Spleen (tissue), 7 donors: ENCODE measurements around the gene EIF4A2.

ENCODE experiments used
- CTCF ChIP-seq, 11 experiments: fragments of 200-600 bp in 7 of 11; fragments of 450-650 bp in 4 of 11; sonication (generic) in 4 of 11; IDR thresholded peaks in 8 of 11; conservative IDR thresholded peaks in 3 of 11; 1 replicate in 7 of 11; 2 replicates in 4 of 11; pipeline versions ENCODE4 v1.4.0 to v1.8.0; 2016 to 2021; ENCODE audit warnings: antibody characterized with exemption in 11 of 11, inconsistent platforms in 4 of 11, mild to moderate bottlenecking in 1 of 11
- POLR2A ChIP-seq, 3 donors: fragments of 450-650 bp; IDR thresholded peaks; one replicate each; pipeline ENCODE4 v1.5.1; 2017; ENCODE audit warnings: antibody characterized with exemption in 3 of 3, mild to moderate bottlenecking in 1 of 3
- donor health status: DM: no; HTN: no; CAD: no; lungs with moderate emphysema.
- donor health status: DM: no; HTN: no; CAD: no.
- donor health status: DM: no; HTN: no; CAD: no.

GRCh38 chr3:186787642-186788481, 4.5 kb downstream of the EIF4A2 start:
- TF ChIP-seq CTCF (IDR thresholded peaks at IDR 0.05 in 8 of 11, conservative IDR thresholded peaks at IDR 0.05 in 3 of 11) (no peak), POLR2A (IDR thresholded peaks at IDR 0.05) (no peak)
